Sigmoid colon (tissue), 4 donors: ENCODE measurements around the gene EVL.

Experiments
- CTCF ChIP-seq, 4 experiments: fragments of 450-650 bp in 3 of 4; fragments of 200-600 bp in 1 of 4; IDR thresholded peaks; one replicate each; pipeline ENCODE4 v1.5.1; 2016 to 2019; ENCODE audit warnings: antibody characterized with exemption in 4 of 4, mild to moderate bottlenecking in 3 of 4, moderate library complexity in 2 of 4
- EP300 ChIP-seq, 4 donors: sonication (generic); formaldehyde crosslinking; IDR thresholded peaks; one replicate each; pipeline ENCODE4 v1.6.1; 2017; ENCODE audit warnings: antibody characterized with exemption in 4 of 4
- POLR2A ChIP-seq, 2 donors: fragments of 450-650 bp; IDR thresholded peaks; one replicate each; pipeline ENCODE4 v1.6.1; 2016; ENCODE audit warnings: antibody characterized with exemption in 2 of 2, mild to moderate bottlenecking in 2 of 2, moderate library complexity in 2 of 2
- POLR2AphosphoS5 ChIP-seq, 4 donors: sonication (generic); formaldehyde crosslinking; IDR thresholded peaks; one replicate each; pipeline ENCODE4 v1.6.1; 2017; ENCODE audit warnings: antibody characterized with exemption in 4 of 4

GRCh38 chr14:100115236-100115635, 50.0 kb downstream of the EVL start:
- no peak for TF ChIP-seq CTCF (IDR thresholded peaks at IDR 0.05)
- no peak for TF ChIP-seq POLR2A (IDR thresholded peaks at IDR 0.05)
- no peak for TF ChIP-seq POLR2AphosphoS5 (IDR thresholded peaks at IDR 0.05)
- TF ChIP-seq EP300 (IDR thresholded peaks at IDR 0.05), result no peak
